GM20431 (cell line): ENCODE results near the gene CCDC7.
"Not testable (repeated sequence)": the region's sequence is repeated elsewhere in the genome, so short reads cannot be mapped to it uniquely, and the experiment has no call there.

Experiments used
- in situ Hi-C: fragments of 300-500 bp; cut with MseI, MboI; formaldehyde crosslinking; loops from one replicate; pipeline ENCODE4 v1.15.0; 2020; ENCODE audit warnings: low sequenced_read_pairs; ENCODE audit not compliant: unreplicated experiment

The CCDC7 gene

DNA sequence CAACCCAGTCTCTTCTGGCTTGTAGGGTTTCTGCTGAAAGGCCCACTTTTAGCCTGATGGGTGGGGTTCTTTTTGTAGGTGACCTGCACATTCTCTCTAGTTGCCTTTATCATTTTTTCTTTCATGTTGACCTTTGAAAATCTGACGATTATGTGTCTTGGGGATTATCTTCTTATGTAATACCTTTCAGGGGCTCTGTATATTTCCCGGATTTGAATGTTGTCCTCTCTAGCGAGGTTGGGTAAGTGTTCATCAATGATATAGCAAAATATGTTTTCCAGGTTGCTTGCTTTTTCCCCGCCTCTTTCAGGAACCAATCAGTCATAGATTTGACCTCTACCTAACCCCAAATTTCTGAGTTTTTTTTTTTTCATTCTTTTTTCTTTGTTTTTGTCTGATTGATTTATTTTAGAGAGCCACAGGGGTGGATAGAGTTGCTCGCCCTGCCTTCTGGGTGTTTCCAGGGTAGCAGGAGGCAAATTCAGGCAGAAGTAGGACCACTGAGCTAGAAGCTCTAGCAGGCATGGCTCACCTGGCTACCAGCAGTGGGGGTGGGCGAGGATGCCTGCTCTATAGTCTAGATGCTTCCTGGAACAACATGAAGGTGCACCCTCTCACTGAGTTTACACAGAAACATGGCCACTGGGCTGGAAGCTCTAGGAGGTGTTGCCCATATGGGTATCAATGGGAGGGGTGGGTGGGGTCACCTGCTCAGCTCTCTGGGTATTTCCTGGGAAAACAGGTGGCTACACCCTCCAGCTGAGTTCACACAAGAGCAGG is 94.9 kb downstream of the CCDC7 start:
- in situ Hi-C loops = no loop called here

DNA sequence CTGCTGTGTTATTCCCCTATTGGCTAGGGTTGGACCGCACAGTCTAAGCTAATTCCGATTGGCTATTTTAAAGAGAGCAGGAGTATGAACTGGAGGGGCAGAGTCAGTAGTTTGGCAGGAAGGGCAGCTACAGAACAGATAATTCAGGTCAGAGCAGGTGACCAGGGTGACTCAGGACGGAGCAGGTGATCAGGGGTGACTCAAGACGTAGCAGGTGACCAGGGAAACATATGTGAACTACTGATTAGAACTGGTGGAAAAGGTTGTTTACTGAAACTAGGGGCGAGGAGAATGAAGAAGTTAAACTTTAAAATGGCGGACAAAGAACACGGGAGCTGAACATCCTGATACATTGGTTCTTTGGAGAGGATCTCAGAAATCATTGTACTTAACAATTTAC is 102.3 kb downstream of the CCDC7 start:
- in situ Hi-C loops = no loop called here

- in situ Hi-C loops = no loop called here
These were observed 110.9 kb downstream of the CCDC7 start for GRCh38 chr10:32556783-32557395.

- in situ Hi-C loops = not testable (repeated sequence)
These were observed 116.8 kb downstream of the CCDC7 start for GRCh38 chr10:32562695-32563094.

DNA sequence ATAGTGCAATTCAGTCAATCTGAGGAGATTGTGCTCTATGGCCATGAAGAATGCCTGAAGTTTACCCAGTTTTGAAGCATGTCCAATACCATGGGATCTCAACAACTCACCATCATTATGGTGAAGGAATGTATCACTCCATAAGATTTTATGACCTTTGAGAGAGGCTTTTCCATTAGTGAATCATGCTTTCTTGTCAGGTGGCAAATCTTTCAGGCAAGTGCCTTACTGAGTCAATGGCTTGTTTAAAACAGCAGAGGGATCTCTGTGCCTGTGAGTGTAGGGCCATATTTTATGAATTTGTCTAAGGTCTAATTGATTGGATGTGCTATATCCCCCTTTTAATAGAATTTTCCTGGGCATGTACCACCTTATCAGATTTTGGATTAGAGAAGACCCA is 131.5 kb downstream of the CCDC7 start:
- in situ Hi-C loops = no loop called here

GRCh38 chr10:32582946-32583345 is 137.0 kb downstream of the CCDC7 start:
- in situ Hi-C loops = no loop called here

DNA sequence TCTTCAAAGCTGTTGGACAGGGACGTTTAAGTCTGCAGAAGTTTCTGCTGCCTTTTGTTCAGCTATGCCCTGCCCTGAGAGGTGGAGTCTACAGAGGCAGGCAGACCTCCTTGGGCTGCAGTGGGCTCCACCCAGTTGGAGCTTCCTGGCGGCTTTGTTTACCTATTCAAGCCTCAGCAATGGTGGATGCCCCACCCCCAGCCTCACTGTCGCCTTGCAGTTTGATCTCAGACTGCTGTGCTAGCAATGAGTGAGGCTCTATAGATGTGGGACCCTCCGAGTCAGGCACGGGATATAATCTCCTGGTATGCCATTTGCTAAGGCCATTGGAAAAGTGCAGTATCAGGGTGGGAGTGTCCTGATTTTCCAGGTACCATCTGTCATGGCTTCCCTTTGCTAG is 152.1 kb downstream of the CCDC7 start:
- in situ Hi-C loops = not testable (repeated sequence)

DNA sequence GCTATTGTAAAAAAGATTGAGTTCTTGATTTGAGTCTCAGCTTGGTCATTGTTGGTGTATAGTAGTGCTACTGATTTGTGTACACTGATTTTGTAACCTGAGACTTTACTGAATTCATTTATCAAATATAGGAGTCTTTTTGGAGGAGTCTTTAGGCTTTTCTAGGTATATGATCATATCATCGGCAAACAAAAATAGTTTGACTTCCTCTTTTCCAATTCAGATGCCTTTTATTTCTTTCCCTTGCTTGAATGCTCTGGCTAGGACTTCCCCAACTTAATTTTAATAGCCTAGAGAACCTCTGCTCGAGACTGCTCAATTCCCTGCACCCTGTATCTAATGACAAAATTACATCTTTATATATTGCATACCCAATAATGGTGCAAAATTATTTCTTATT is 154.4 kb downstream of the CCDC7 start:
- in situ Hi-C loops = no loop called here

DNA sequence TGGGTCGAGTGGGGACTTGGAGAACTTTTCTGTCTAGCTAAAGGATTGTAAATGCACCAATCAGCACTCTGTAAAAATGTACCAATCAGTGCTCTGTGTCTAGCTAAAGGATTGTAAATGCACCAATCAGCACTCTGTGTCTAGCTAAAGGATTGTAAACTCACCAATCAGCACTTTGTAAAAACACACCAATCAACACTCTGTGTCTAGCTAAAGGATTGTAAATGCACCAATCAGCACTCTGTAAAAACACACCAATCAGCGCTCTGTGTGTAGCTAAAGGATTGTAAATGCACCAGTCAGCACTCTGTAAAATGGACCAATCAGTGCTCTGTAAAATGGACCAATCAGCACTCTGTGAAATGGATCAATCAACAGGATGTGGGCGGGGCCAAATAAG is 155.6 kb downstream of the CCDC7 start:
- in situ Hi-C loops = not testable (repeated sequence)

DNA sequence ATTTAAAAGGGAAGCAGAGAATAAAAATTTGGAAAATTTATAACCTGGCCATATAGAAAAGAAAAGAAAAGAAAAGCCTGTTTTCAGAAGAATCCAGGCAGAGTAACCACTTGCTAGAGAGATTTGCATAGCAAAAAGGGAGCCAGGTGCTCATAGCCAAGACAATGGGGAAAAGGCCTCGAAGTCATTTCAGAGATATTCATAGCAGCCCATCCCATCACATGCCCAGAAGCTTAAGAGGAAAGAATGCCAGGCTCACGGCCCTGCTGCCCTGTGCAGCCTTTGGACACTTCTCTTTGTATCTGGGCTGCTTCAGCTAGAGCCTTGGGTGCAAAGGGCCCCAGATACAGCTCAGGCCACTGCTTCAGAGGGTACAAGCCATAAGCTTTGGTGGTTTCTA is 159.8 kb downstream of the CCDC7 start:
- in situ Hi-C loops = no loop called here

GRCh38 chr10:32610543-32610942 is 164.6 kb downstream of the CCDC7 start:
- in situ Hi-C loops = not testable (repeated sequence)

DNA sequence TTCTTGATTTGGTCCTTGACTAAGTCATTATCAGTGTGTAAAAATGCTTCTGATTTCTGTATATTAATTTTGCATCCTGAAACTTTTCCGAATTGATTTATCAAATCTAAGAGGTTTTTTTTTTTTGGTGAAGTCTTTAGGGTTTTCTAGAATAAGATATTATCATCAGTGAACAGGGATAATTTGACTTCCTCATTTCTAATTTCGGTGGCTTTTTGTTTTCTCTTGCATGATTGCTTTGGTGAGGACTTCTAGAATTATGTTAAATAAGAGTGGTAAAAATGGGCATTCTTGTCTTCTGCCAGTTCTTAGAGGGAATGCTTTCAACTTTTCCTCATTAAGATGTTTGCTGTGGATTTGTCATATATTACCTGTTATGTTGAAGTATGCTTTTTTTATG is 170.5 kb downstream of the CCDC7 start:
- in situ Hi-C loops = no loop called here

- in situ Hi-C loops = no loop called here
These were observed 172.5 kb downstream of the CCDC7 start for GRCh38 chr10:32618482-32618881.

GRCh38 chr10:32621969-32622368 is 176.0 kb downstream of the CCDC7 start:
- in situ Hi-C loops = no loop called here

DNA sequence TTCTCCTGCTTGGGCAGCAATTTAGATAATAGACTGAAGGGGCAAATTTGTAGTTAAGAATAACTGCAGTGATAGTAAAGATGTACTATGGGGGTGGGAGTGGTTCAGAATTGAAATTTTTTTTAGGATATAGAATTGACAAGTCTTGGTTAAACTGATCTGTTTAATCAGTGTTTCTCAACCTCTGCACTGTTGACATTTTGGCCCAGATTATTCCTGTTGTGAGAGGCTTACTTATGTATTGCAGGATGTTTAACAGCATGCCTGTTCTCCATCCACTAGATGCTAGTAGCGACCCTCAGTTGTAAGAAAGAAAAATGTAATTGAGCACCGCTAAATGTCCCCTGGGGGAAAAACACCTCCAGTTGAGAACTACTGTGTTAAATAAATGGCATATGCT is 176.5 kb downstream of the CCDC7 start:
- in situ Hi-C loops = no loop called here

DNA sequence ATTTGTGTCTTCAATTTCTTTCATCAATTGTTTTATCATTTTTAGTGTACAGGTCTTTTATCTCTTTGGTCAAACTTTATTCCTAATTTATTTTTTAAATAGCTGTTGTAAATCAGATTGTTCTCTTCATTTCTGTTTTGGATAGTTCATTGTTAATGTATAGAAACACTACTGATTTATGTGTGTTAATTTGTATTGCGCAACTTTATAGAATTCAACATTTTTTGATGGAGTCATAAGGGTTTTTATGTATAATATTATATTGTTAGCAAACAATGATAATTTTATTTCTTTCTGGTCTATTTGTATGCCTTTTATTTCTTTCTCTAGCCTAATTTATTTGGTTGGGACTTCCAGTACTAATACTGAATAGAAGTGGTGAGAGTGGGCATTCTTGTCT is 181.2 kb downstream of the CCDC7 start:
- in situ Hi-C loops = no loop called here

- in situ Hi-C loops = no loop called here
These were observed 184.0 kb downstream of the CCDC7 start for GRCh38 chr10:32629910-32630309.

DNA sequence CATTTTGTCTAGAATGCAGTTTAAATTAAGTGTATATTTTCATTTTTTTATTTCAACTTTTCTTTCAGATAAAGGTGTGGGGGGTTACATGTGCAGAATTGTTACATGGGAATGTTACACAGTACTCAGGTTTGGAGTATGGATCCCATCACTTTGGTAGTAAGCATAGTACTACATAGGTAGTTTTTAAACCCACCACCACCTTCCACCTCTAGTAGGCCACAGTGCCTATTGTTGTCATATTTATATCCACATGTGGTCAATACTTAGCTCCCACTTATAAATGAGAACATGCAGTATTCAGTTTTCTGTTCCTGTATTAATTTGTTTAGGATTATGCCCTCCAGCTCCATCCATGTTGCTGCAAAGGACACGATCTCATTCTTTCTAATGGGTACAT is 200.6 kb downstream of the CCDC7 start:
- in situ Hi-C loops = no loop called here

DNA sequence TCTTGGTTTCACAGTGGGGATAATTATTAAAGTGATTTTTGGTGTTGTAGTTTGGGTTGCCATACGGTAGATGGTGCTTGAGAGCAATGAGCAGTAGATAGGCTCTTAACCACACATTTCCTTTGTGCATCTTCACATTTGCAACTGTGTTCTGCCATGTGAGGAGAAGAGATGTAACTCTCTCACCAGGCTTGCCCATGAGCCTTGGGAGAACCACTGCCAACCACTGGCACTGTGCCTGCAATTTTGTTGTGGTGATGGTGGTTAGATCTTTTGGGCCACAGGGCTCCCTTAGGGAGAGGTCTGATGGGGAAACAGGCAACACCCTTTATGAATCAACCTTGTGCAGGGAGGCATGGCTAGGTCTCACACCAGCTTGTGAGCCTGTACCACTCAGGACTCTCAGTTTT is 204.3 kb downstream of the CCDC7 start:
- in situ Hi-C loops = no loop called here

- in situ Hi-C loops = not testable (repeated sequence)
These were observed 211.5 kb downstream of the CCDC7 start for GRCh38 chr10:32657430-32657829.

GRCh38 chr10:32661346-32661745 is 215.4 kb downstream of the CCDC7 start:
- in situ Hi-C loops = no loop called here
